HEK293 (cell line): ENCODE data around the gene RNU1-2.
"Not testable (repeated sequence)": the region's sequence is repeated elsewhere in the genome, so short reads cannot be mapped to it uniquely, and the experiment has no call there.

Experiments used
- CTCF ChIP-seq: fragments of 450-650 bp; formaldehyde crosslinking; IDR thresholded peaks from 2 replicates; pipeline ENCODE4 v1.5.1; 2016; ENCODE audit warnings: missing biosample characterization, missing genetic modification characterization
- FEZF1 ChIP-seq: fragments of 450-650 bp; formaldehyde crosslinking; IDR thresholded peaks from 2 replicates; pipeline ENCODE4 v1.5.1; 2016; ENCODE audit warnings: missing biosample characterization, missing genetic modification characterization
- HOXA7 ChIP-seq: sonication (generic); formaldehyde crosslinking; IDR thresholded peaks from 2 replicates; pipeline ENCODE4 v1.8.1; 2022; ENCODE audit warnings: missing genetic modification reagents, borderline replicate concordance
- MZF1 ChIP-seq: fragments of 450-650 bp; formaldehyde crosslinking; IDR thresholded peaks from 2 replicates; pipeline ENCODE4 v1.5.1; 2017; ENCODE audit warnings: missing biosample characterization, missing genetic modification characterization, borderline replicate concordance
- RBAK ChIP-seq: fragments of 450-650 bp; formaldehyde crosslinking; IDR thresholded peaks from 2 replicates; pipeline ENCODE4 v1.5.1; 2016; ENCODE audit warnings: missing biosample characterization, missing genetic modification characterization
- REST ChIP-seq: fragments of 450-650 bp; formaldehyde crosslinking; IDR thresholded peaks from 2 replicates; pipeline ENCODE4 v1.5.1; 2016; ENCODE audit warnings: missing biosample characterization, missing genetic modification characterization
- ZNF121 ChIP-seq: fragments of 450-650 bp; formaldehyde crosslinking; IDR thresholded peaks from 2 replicates; pipeline ENCODE4 v1.5.1; 2016; ENCODE audit warnings: missing biosample characterization, missing genetic modification characterization
- ZNF146 ChIP-seq: fragments of 450-650 bp; formaldehyde crosslinking; IDR thresholded peaks from 2 replicates; pipeline ENCODE4 v1.5.1; 2016; ENCODE audit warnings: missing biosample characterization, missing genetic modification characterization
- ZNF433 ChIP-seq: fragments of 450-650 bp; formaldehyde crosslinking; IDR thresholded peaks from 2 replicates; pipeline ENCODE4 v1.5.1; 2016; ENCODE audit warnings: missing biosample characterization, missing genetic modification characterization, low read depth
- ZNF792 ChIP-seq: fragments of 450-650 bp; formaldehyde crosslinking; IDR thresholded peaks from 2 replicates; pipeline ENCODE4 v1.5.1; 2016; ENCODE audit warnings: missing biosample characterization, missing genetic modification characterization
- TF ChIP-seq, protein P1 (sequence below): sonication (generic); formaldehyde crosslinking; IDR thresholded peaks from 2 replicates; pipeline ENCODE4 v1.8.1; 2022; ENCODE audit warnings: mild to moderate bottlenecking, moderate library complexity, missing genetic modification reagents

DNA sequence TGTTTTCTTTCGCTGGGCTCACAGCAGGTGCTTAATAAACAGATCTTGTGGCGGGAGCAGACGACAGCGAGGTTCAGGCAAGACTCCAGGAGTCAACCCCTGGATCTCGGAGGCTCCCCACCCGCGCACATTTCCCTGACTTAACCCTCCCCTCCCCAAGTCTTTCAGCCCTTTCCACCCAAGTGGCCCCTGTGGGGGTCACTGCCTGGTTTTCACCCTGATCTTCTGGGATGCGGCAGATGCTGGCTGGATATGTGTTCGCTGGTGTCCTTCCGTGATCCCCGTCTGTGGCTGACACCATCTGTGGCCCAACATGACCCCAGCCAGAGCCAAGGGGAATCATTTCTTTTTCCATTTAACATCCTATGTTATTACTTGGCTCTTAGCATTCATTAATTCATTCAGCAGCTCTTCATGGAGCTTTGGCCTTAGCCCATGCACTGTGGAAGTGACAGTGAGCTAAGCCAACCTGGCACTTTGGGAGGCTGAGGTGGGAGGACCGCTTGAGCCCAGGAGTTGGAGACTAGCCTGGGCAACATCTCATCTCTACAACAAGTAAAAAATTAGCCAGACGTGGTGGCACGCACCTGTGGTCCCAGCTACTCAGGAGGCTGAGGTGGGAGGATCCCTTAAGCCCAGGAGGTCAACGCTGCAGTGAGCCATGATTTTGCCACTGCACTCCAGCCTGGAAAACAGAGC lies 19.3 kb downstream of the RNU1-2 start:
- TF ChIP-seq FEZF1 (tag by site-specific recombination); ZNF121 (tag by site-specific recombination); CTCF (tag by site-specific recombination); MZF1 (tag by site-specific recombination); ZNF433 (tag by site-specific recombination); REST (tag by site-specific recombination); ZNF146 (tag by site-specific recombination); HOXA7 (CRISPR knock-in tag); ZNF792 (tag by site-specific recombination); RBAK (tag by site-specific recombination): not testable (repeated sequence)
- TF ChIP-seq, protein P1, sequence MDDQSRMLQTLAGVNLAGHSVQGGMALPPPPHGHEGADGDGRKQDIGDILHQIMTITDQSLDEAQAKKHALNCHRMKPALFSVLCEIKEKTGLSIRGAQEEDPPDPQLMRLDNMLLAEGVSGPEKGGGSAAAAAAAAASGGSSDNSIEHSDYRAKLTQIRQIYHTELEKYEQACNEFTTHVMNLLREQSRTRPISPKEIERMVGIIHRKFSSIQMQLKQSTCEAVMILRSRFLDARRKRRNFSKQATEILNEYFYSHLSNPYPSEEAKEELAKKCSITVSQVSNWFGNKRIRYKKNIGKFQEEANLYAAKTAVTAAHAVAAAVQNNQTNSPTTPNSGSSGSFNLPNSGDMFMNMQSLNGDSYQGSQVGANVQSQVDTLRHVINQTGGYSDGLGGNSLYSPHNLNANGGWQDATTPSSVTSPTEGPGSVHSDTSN (CRISPR knock-in tag): not testable (repeated sequence)
